CD4-positive, alpha-beta memory T cell (primary cell): Measurements from ENCODE around the gene PTGFRN. TPM values are rescaled to one million over a fixed set of nuclear protein-coding genes. Genes with fewer than 3 reads are reported as not detected.
A peak's percentile ranks its signal among the peaks of the same experiment; 100 is the strongest.

Source experiments
- CTCF ChIA-PET: fragments of 350-600 bp; sonication (Branson Sonifier 250); formaldehyde crosslinking; loops from one replicate; lab custom pipeline; 2021; ENCODE audit warnings: inconsistent platforms; ENCODE audit not compliant: partially characterized antibody; lab: Charles Lee
- POLR2A ChIA-PET: fragments of 350-600 bp; sonication (Branson Sonifier 250); formaldehyde crosslinking; loops from one replicate; lab custom pipeline; 2021; ENCODE audit not compliant: partially characterized antibody; lab: Charles Lee
- DNase-seq, 5 donors: peaks; one replicate each; pipeline versions ENCODE4 v3.0.0 to v3.0.0-alpha.2; 2020 to 2022; ENCODE audit warnings: mixed read lengths in 1 of 5
- H3K27ac ChIP-seq: one replicate; pipeline ENCODE4 v1.7.0; 2013; ENCODE audit warnings: low read depth, low read length
- H3K27me3 ChIP-seq: 2 replicates; pipeline ENCODE4 v1.7.0; 2013; ENCODE audit warnings: mild to moderate bottlenecking, low read length, moderate library complexity; ENCODE audit not compliant: insufficient read depth
- H3K36me3 ChIP-seq: 2 replicates; pipeline ENCODE4 v1.7.0; 2013; ENCODE audit warnings: mild to moderate bottlenecking, low read length, moderate library complexity; ENCODE audit not compliant: insufficient read depth
- H3K4me1 ChIP-seq: 2 replicates; pipeline ENCODE4 v1.7.0; 2013; ENCODE audit warnings: mild to moderate bottlenecking, low read length, moderate library complexity; ENCODE audit not compliant: insufficient read depth
- H3K4me3 ChIP-seq, 2 donors: one replicate each; pipeline ENCODE4 v1.7.0; 2013; ENCODE audit warnings: low read length in 2 of 2, mild to moderate bottlenecking in 1 of 2
- H3K9me3 ChIP-seq, 2 donors: one replicate each; pipeline ENCODE4 v1.7.0; 2013; ENCODE audit warnings: low read length in 2 of 2, control low read depth in 1 of 2; ENCODE audit not compliant: control insufficient read depth in 1 of 2
- H3K27ac Mint-ChIP-seq, 7 donors: one replicate each; pipeline ENCODE4 v1.8.0; 2020 to 2021; ENCODE audit warnings: mixed read lengths in 7 of 7, mild to moderate bottlenecking in 6 of 7, inconsistent platforms in 3 of 7, moderate library complexity in 3 of 7
- H3K27me3 Mint-ChIP-seq, 2 donors: one replicate each; pipeline ENCODE4 v1.8.0; 2020 to 2021; ENCODE audit warnings: mixed read lengths in 2 of 2
- H3K36me3 Mint-ChIP-seq, 2 donors: one replicate each; pipeline ENCODE4 v1.8.0; 2020 to 2021; ENCODE audit warnings: mixed read lengths in 2 of 2, inconsistent platforms in 1 of 2, mild to moderate bottlenecking in 1 of 2
- H3K4me1 Mint-ChIP-seq, 4 donors: one replicate each; pipeline ENCODE4 v1.8.0; 2020 to 2021; ENCODE audit warnings: mixed read lengths in 4 of 4, mild to moderate bottlenecking in 1 of 4
- H3K4me3 Mint-ChIP-seq, 8 donors: one replicate each; pipeline ENCODE4 v1.8.0; 2020 to 2021; ENCODE audit warnings: mixed read lengths in 8 of 8, mild to moderate bottlenecking in 7 of 8, moderate library complexity in 6 of 8, inconsistent platforms in 3 of 8
- H3K9me3 Mint-ChIP-seq, 8 donors: one replicate each; pipeline ENCODE4 v1.8.0; 2020 to 2021; ENCODE audit warnings: mixed read lengths in 8 of 8, mild to moderate bottlenecking in 5 of 8, inconsistent platforms in 3 of 8, moderate library complexity in 1 of 8
- intact Hi-C: fragments of 100-400 bp; cut with micrococcal nuclease; formaldehyde crosslinking; loops from one replicate; pipeline ENCODE4 v1.15.1; 2023
- polyA plus RNA-seq, 2 donors: library from polyadenylated mRNA; unstranded; fragments of 300-500 nt; fragmentation: Illumina TruSeq; gene quantifications; one replicate each; pipeline ENCODE4 v1.2.3, GENCODE V29; 2021
- total RNA-seq, 2 experiments: library from RNA; stranded (reverse); gene quantifications; one replicate each; pipeline ENCODE4 v1.2.3, GENCODE V29; 2021

PTGFRN gene
- total and polyA plus RNA-seq, 4 experiments from 2014 or later = 0.39 to 0.55 (median 0.44) TPM; not detected in 1

- Mint-ChIP-seq H3K36me3 (no peaks in the 10 kb centered on the region), H3K9me3 (no peaks in the 10 kb centered on the region), H3K4me3 (no peak overlapping the region), H3K4me1 (peaks cover 0 to 5% (median 2%) of the 10 kb centered on the region in 4 donors), H3K27me3 (peaks cover 0 to under 1% of the 10 kb centered on the region in 2 donors), H3K27ac (no peak overlapping the region)
- no peaks in the 10 kb centered on the region for H3K9me3 ChIP-seq
- no peaks in the 10 kb centered on the region for H3K4me1 ChIP-seq
- CTCF ChIA-PET = interaction anchor here (1.2 to 1.6 kb wide), 2 partner anchors 9 to 163 kb away, joined by 4 read pairs; no protein-coding TSS in a partner anchor
- DNase-seq = no peak
- no peak overlapping the region for H3K27ac ChIP-seq
- POLR2A ChIA-PET = interaction anchor here (1.3 kb wide), 1 partner anchor 8 kb away, joined by 4 read pairs; no protein-coding TSS in a partner anchor
- no peaks in the 10 kb centered on the region for H3K36me3 ChIP-seq
- intact Hi-C loops = no loop called here
- no peaks in the 10 kb centered on the region for H3K27me3 ChIP-seq
- H3K4me3 ChIP-seq = no peak overlapping the region
Observed at GRCh38 chr1:116886291-116886878, 23.3 kb upstream of the PTGFRN start.

GRCh38 chr1:116887212-116887611, 22.5 kb upstream of the PTGFRN start:
- Histone ChIP-seq H3K4me3 (no peak overlapping the region), H3K4me1 (no peaks in the 10 kb centered on the region), H3K27ac (no peak overlapping the region), H3K9me3 (no peaks in the 10 kb centered on the region), H3K36me3 (no peaks in the 10 kb centered on the region), H3K27me3 (no peaks in the 10 kb centered on the region)
- no peak for DNase-seq
- H3K27me3 Mint-ChIP-seq = peaks cover 0 to 4% of the 10 kb centered on the region in 2 donors
- intact Hi-C loops = no loop called here
- H3K4me1 Mint-ChIP-seq = no peaks in the 10 kb centered on the region
- POLR2A ChIA-PET = interaction anchor here (1.3 kb wide), 1 partner anchor 9 kb away, joined by 4 read pairs; no protein-coding TSS in a partner anchor
- peak overlapping the region in 1 of 7 donors; percentile 59 for H3K27ac Mint-ChIP-seq
- no peaks in the 10 kb centered on the region for H3K36me3 Mint-ChIP-seq
- CTCF ChIA-PET = interaction anchor here (0.6 to 1.2 kb wide), 4 partner anchors 9 to 163 kb away, joined by 3 to 4 read pairs (median 3); no protein-coding TSS in a partner anchor
- H3K9me3 Mint-ChIP-seq = peaks cover 0 to 2% (median 0%) of the 10 kb centered on the region in 8 donors
- H3K4me3 Mint-ChIP-seq = no peak overlapping the region

DNA sequence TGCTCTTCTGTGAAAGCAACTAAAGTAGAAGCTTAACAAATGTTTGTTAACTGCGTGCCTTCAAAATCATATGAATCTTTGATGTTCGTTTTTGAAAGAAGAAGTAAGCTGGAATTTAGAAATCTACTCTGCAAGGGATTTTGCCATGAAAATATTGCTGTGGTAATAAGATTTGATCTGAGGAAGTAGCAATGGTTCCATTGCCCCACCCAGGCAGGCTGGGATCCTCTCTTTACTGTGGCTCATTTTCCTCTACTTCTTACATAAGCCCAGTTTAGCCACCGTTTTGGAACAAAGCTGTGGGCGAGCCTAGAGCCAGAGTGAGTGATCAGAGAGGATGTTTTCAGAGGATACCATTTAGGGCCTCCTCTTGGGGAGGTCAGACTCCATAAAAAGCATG, 20.3 kb upstream of the PTGFRN start:
- no peaks in the 10 kb centered on the region for H3K4me1 Mint-ChIP-seq
- H3K27me3 ChIP-seq = no peaks in the 10 kb centered on the region
- H3K4me3 ChIP-seq = no peak overlapping the region
- intact Hi-C loops = no loop called here
- H3K27me3 Mint-ChIP-seq = peaks cover 0 to 4% of the 10 kb centered on the region in 2 donors
- H3K27ac ChIP-seq = no peak overlapping the region
- POLR2A ChIA-PET = interaction anchor here (0.6 kb wide), 1 partner anchor 43 kb away, joined by 4 read pairs; no protein-coding TSS in a partner anchor
- H3K4me1 ChIP-seq = no peaks in the 10 kb centered on the region
- no peak for DNase-seq
- no peaks in the 10 kb centered on the region for H3K9me3 ChIP-seq
- H3K36me3 Mint-ChIP-seq = no peaks in the 10 kb centered on the region
- H3K9me3 Mint-ChIP-seq = peaks cover 0 to 8% (median 6%) of the 10 kb centered on the region in 8 donors
- no peak overlapping the region for H3K4me3 Mint-ChIP-seq
- H3K36me3 ChIP-seq = no peaks in the 10 kb centered on the region
- no peak overlapping the region for H3K27ac Mint-ChIP-seq
- CTCF ChIA-PET = interaction anchor here (1.5 kb wide), 1 partner anchor 9 kb away, joined by 5 read pairs; no protein-coding TSS in a partner anchor

DNA sequence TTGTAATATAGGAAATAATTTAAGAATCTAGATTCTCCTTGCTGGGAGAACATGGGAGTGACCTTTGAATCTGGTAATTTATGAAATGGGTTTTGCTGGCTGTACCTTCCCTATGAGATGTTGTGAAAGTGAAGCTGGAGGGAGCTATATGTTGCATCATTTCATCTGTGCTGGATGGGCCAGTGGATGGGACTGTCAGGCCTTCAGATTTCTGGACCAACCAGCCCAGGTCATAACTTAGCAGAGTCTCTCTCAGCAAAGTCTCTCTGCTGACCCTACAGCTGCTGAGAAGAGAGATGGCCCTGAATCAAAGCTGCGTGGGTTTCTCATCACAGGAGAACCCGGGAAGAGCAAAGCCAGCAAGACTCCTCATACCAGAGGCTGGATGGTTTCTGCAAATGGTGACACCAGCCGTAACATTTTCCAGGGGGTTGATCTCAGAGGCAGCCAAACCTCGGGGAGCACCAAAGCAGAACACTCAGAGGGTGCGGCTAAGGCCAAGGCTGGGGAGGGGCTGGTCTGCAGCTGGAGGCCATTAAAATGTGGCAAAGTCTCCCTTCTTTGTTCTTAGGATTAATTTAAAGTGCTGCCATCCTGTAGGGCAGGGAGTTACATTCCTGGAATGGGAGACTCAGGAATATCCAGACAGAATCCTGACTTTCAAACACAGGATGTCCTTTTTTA, 18.2 kb upstream of the PTGFRN start:
- intact Hi-C loops = no loop called here
- Histone ChIP-seq H3K36me3 (no peaks in the 10 kb centered on the region), H3K9me3 (no peaks in the 10 kb centered on the region), H3K4me3 (no peak overlapping the region), H3K27me3 (no peaks in the 10 kb centered on the region), H3K4me1 (no peaks in the 10 kb centered on the region), H3K27ac (no peak overlapping the region)
- POLR2A ChIA-PET = no interaction called here
- H3K27ac Mint-ChIP-seq = no peak overlapping the region
- no peak overlapping the region for H3K4me3 Mint-ChIP-seq
- H3K36me3 Mint-ChIP-seq = no peaks in the 10 kb centered on the region
- peaks cover 0 to 17% (median 13%) of the 10 kb centered on the region in 8 donors for H3K9me3 Mint-ChIP-seq
- H3K4me1 Mint-ChIP-seq = no peaks in the 10 kb centered on the region
- CTCF ChIA-PET = no interaction called here
- no peak for DNase-seq
- H3K27me3 Mint-ChIP-seq = peaks cover 0 to 4% of the 10 kb centered on the region in 2 donors

GRCh38 chr1:116895073-116895472, 14.6 kb upstream of the PTGFRN start:
- POLR2A ChIA-PET = no interaction called here
- Mint-ChIP-seq H3K27me3 (peaks cover 0 to 4% of the 10 kb centered on the region in 2 donors), H3K36me3 (no peaks in the 10 kb centered on the region)

DNA sequence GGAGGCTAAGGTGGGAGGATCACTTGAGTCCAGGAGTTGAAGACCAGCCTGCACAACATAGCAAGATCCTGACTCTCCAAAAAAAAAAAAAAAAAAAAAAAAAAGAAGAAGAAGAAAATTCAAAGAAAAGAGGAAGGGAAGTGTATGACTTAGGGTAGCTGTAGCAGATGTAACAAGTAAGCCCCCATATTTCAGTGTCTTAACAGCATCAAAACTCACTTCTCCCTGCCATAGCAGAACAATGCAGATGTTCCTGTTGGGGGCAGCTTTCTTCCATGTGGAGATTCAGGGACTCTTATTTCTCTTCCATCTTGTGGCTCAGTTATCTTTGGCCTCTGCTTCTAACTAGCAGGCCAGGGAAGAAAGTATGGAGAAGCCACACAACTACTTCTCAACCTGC, 10.2 kb upstream of the PTGFRN start:
- Mint-ChIP-seq H3K4me3 (no peak overlapping the region), H3K4me1 (no peaks in the 10 kb centered on the region), H3K27me3 (no peaks in the 10 kb centered on the region), H3K36me3 (no peaks in the 10 kb centered on the region), H3K27ac (no peak overlapping the region), H3K9me3 (peaks cover 0 to 18% (median 8%) of the 10 kb centered on the region in 8 donors)
- H3K4me3 ChIP-seq = no peak overlapping the region
- ChIA-PET POLR2A (no interaction called here), CTCF (interaction anchor here (0.7 kb wide), 1 partner anchor 127 kb away, joined by 4 read pairs; no protein-coding TSS in a partner anchor)
- H3K4me1 ChIP-seq = no peaks in the 10 kb centered on the region
- no peak for DNase-seq
- H3K9me3 ChIP-seq = no peaks in the 10 kb centered on the region
- H3K27ac ChIP-seq = no peak overlapping the region
- H3K27me3 ChIP-seq = no peaks in the 10 kb centered on the region
- intact Hi-C loops = no loop called here
- H3K36me3 ChIP-seq = no peaks in the 10 kb centered on the region

More at GRCh38 chr1:116895073-116895472, 14.6 kb upstream of the PTGFRN start:
- DNase-seq = no peak
- Mint-ChIP-seq H3K4me3 (no peak overlapping the region), H3K4me1 (no peaks in the 10 kb centered on the region), H3K9me3 (peaks cover 0 to 25% (median 13%) of the 10 kb centered on the region in 8 donors), H3K27ac (no peak overlapping the region)
- Histone ChIP-seq H3K27ac (no peak overlapping the region), H3K4me1 (no peaks in the 10 kb centered on the region), H3K9me3 (no peaks in the 10 kb centered on the region), H3K36me3 (no peaks in the 10 kb centered on the region), H3K27me3 (no peaks in the 10 kb centered on the region), H3K4me3 (no peak overlapping the region)
- CTCF ChIA-PET = no interaction called here
- intact Hi-C loops = no loop called here
